Stimulated activated CD8-positive, alpha-beta memory T cell treated with anti-CD3 and anti-CD28 coated beads, Interleukin-7, amount 100 ng/mL, for 24 hours (primary cell): ENCODE results near the gene THSD4.
"Not testable (repeated sequence)": the region's sequence is repeated elsewhere in the genome, so short reads cannot be mapped to it uniquely, and the experiment has no call there.

ENCODE experiments used
- DNase-seq: peaks from one replicate; pipeline ENCODE4 v3.0.0-alpha.2; 2020; ENCODE audit warnings: low read depth

Gene THSD4

GRCh38 chr15:71294251-71294910 lies 179.1 kb downstream of the THSD4 start:
- no peak for DNase-seq

- no peak for DNase-seq
Measured at GRCh38 chr15:71294911-71295602, 179.8 kb downstream of the THSD4 start.

- no peak for DNase-seq
Measured at GRCh38 chr15:71295603-71296314, 180.5 kb downstream of the THSD4 start.

- DNase-seq = no peak
Measured at GRCh38 chr15:71296315-71296679, 181.0 kb downstream of the THSD4 start.

- no peak for DNase-seq
Measured at GRCh38 chr15:71301958-71302621, 186.8 kb downstream of the THSD4 start.

- no peak for DNase-seq
Measured at GRCh38 chr15:71302861-71303410, 187.7 kb downstream of the THSD4 start.

- DNase-seq = no peak
Measured at GRCh38 chr15:71303977-71304376, 188.7 kb downstream of the THSD4 start.

GRCh38 chr15:71304681-71305080 lies 189.4 kb downstream of the THSD4 start:
- DNase-seq = no peak

- DNase-seq = no peak
Measured at GRCh38 chr15:71306538-71306937, 191.3 kb downstream of the THSD4 start.

- DNase-seq = no peak
Measured at GRCh38 chr15:71312194-71312708, 197.0 kb downstream of the THSD4 start.

GRCh38 chr15:71312731-71313460 lies 197.6 kb downstream of the THSD4 start:
- DNase-seq = no peak

- no peak for DNase-seq
Measured at GRCh38 chr15:71313806-71314205, 198.5 kb downstream of the THSD4 start.

GRCh38 chr15:71314956-71315537 lies 199.8 kb downstream of the THSD4 start:
- no peak for DNase-seq

- no peak for DNase-seq
Measured at GRCh38 chr15:71316911-71317310, 201.6 kb downstream of the THSD4 start.

- not testable (repeated sequence) for DNase-seq
Measured at GRCh38 chr15:71319424-71319823, 204.2 kb downstream of the THSD4 start.

- DNase-seq = no peak
Measured at GRCh38 chr15:71319935-71320334, 204.7 kb downstream of the THSD4 start.

- no peak for DNase-seq
Measured at GRCh38 chr15:71323082-71323481, 207.8 kb downstream of the THSD4 start.

- no peak for DNase-seq
Measured at GRCh38 chr15:71323584-71323983, 208.3 kb downstream of the THSD4 start.

GRCh38 chr15:71325481-71325880 lies 210.2 kb downstream of the THSD4 start:
- no peak for DNase-seq

GRCh38 chr15:71328453-71328852 lies 213.2 kb downstream of the THSD4 start:
- DNase-seq = no peak

GRCh38 chr15:71329041-71329440 lies 213.8 kb downstream of the THSD4 start:
- no peak for DNase-seq
